A673 (cell line): ENCODE data around the gene DLG2.

Experiments used
- CTCF ChIP-seq: fragments of 300-800, 200-600 bp; sonication (generic); conservative IDR thresholded peaks from 2 replicates; pipeline ENCODE4 v1.5.1; 2017; ENCODE audit warnings: low read depth, mild to moderate bottlenecking, antibody characterized with exemption, low read length, moderate library complexity, mixed read lengths
- EZH2 ChIP-seq: fragments of 200-600 bp; sonication (generic); IDR thresholded peaks from 2 replicates; pipeline ENCODE4 v1.6.1; 2017; ENCODE audit warnings: borderline replicate concordance, low read depth, mild to moderate bottlenecking, mixed read lengths, antibody characterized with exemption, low read length; ENCODE audit not compliant: poor library complexity, severe bottlenecking

GRCh38 chr11:84929738-84930137, 697.4 kb downstream of the DLG2 start:
- TF ChIP-seq CTCF (no peak), EZH2 (no peak)
